Breast epithelium (tissue), 3 donors: ENCODE measurements around the gene ATP7B.

Experiments
- POLR2A ChIP-seq: fragments of 450-650 bp; IDR thresholded peaks from one replicate; pipeline ENCODE4 v1.6.1; 2016; ENCODE audit warnings: antibody characterized with exemption, mild to moderate bottlenecking, moderate library complexity
- TF ChIP-seq, protein P1 (sequence below), 3 donors: fragments of 450-650 bp; IDR thresholded peaks; one replicate each; pipeline ENCODE4 v1.5.1; 2016 to 2017; ENCODE audit warnings: antibody characterized with exemption in 3 of 3, mild to moderate bottlenecking in 3 of 3, moderate library complexity in 3 of 3

DNA sequence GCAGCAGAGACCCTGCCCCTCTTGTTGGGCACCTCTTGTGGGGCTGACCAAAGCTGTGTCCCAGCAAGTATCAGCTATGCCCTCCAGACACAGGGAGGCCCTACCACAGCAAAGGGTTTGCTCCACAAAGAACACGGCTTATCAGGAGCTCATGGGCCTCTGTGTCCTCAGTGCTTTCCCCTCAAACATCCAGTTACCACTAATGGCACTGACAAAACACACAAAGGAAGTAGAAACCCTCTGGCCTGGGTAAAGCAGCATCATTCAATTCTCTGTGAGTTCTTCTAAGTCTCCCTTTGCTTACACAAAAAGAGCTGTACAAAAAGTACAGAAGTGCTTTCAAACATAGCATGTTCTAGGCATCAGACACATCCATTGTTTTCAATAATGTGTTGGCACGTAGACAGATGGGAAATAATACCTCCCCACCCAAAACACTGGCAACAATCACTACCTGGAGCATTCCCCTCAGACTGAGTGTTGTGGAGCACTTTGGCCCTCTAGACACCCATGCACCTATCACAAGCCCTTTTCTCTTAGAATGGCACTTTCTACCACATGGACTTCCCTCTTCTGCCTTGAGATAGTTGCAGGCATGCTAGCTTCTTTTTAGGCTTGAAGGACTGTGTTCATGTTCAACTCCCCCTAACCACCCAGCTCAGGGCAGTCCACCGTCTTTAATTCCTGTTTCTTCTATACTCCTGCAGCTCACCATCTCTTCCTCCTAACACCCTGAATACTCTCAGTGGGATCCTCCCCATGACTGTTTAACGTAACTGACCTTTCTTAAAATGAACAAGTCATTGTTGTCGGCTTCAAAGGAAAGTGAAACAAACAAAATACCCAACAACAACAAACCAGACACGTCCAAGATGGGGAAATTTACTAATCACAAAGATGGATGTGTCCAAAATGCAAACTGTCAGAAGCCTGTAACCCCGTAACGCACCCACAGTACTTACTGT is 43.5 kb downstream of the ATP7B start:
- TF ChIP-seq, protein P1, sequence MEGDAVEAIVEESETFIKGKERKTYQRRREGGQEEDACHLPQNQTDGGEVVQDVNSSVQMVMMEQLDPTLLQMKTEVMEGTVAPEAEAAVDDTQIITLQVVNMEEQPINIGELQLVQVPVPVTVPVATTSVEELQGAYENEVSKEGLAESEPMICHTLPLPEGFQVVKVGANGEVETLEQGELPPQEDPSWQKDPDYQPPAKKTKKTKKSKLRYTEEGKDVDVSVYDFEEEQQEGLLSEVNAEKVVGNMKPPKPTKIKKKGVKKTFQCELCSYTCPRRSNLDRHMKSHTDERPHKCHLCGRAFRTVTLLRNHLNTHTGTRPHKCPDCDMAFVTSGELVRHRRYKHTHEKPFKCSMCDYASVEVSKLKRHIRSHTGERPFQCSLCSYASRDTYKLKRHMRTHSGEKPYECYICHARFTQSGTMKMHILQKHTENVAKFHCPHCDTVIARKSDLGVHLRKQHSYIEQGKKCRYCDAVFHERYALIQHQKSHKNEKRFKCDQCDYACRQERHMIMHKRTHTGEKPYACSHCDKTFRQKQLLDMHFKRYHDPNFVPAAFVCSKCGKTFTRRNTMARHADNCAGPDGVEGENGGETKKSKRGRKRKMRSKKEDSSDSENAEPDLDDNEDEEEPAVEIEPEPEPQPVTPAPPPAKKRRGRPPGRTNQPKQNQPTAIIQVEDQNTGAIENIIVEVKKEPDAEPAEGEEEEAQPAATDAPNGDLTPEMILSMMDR (IDR thresholded peaks at IDR 0.05) = no peak
- no peak for TF ChIP-seq POLR2A
